Neutrophil (primary cell): ENCODE results near the gene IMPA2.
"Not testable (repeated sequence)": the region's sequence is repeated elsewhere in the genome, so short reads cannot be mapped to it uniquely, and the experiment has no call there.

Source experiments
- H3K27ac ChIP-seq: fragments of 200-600 bp; sonication (generic); 2 replicates; pipeline ENCODE4 v1.5.1; 2016; ENCODE audit warnings: mild to moderate bottlenecking, moderate library complexity
- H3K27me3 ChIP-seq: fragments of 200-600 bp; sonication (generic); 2 replicates; pipeline ENCODE4 v1.6.0; 2016; ENCODE audit warnings: mild to moderate bottlenecking
- H3K36me3 ChIP-seq: fragments of 200-600 bp; sonication (generic); 2 replicates; pipeline ENCODE4 v1.5.1; 2017
- H3K4me1 ChIP-seq, 2 experiments: fragments of 200-600 bp in 1 of 2; sonication (generic) in 1 of 2; 1 replicate in 1 of 2; 2 replicates in 1 of 2; pipeline versions ENCODE4 v1.5.1 to v1.6.1; 2013 to 2016; ENCODE audit warnings: low read depth in 1 of 2, low read length in 1 of 2, mild to moderate bottlenecking in 1 of 2, moderate library complexity in 1 of 2; ENCODE audit not compliant: control insufficient read depth in 1 of 2, insufficient read depth in 1 of 2
- H3K4me3 ChIP-seq, 2 experiments: fragments of 200-600 bp in 1 of 2; sonication (generic) in 1 of 2; 1 replicate in 1 of 2; 2 replicates in 1 of 2; pipeline ENCODE4 v1.5.1; 2013 to 2016; ENCODE audit warnings: low read depth in 1 of 2, low read length in 1 of 2, mild to moderate bottlenecking in 1 of 2, moderate library complexity in 1 of 2
- H3K9me3 ChIP-seq: fragments of 200-600 bp; sonication (generic); 2 replicates; pipeline ENCODE4 v1.5.1; 2016
- CTCF ChIP-seq: fragments of 200-600 bp; sonication (generic); IDR thresholded peaks from 2 replicates; pipeline ENCODE4 v1.5.1; 2016; ENCODE audit warnings: antibody characterized with exemption

Gene IMPA2

DNA sequence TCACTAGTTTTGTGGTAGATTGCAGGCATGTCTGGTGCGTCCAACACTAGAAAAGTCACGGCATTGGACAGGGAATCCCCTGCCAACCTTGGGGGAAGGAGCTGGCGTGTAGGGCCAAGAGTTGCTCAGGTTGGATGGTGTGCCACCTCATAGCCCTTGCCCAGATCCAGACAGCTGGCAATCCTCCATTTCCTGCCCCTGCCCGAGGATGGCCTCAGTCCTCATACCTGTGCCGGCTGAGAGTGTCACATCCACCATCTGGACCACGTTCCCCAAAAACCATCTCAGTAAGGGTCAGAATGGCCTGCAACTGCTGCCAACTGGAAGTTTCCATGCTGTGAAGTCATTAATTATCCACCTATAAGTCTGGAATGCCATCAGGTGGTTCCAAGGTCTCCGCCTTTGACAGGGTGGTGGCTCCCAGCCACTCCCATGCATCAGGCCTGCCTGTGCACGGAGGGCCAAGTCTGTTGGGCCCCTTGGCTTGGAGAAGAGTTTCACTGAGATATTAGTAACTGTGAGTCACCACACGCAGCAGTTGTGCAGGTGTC, 55.0 kb downstream of the IMPA2 start:
- peaks cover 38% of the 10 kb centered on the region for H3K36me3 ChIP-seq
- H3K4me3 ChIP-seq, result no peak overlapping the region
- peaks cover 12 to 13% of the 10 kb centered on the region in 2 experiments for H3K4me1 ChIP-seq
- peaks cover 18% of the 10 kb centered on the region for H3K27me3 ChIP-seq
- no peak overlapping the region for H3K27ac ChIP-seq
- TF ChIP-seq CTCF, result no peak
- H3K9me3 ChIP-seq, result no peaks in the 10 kb centered on the region

DNA sequence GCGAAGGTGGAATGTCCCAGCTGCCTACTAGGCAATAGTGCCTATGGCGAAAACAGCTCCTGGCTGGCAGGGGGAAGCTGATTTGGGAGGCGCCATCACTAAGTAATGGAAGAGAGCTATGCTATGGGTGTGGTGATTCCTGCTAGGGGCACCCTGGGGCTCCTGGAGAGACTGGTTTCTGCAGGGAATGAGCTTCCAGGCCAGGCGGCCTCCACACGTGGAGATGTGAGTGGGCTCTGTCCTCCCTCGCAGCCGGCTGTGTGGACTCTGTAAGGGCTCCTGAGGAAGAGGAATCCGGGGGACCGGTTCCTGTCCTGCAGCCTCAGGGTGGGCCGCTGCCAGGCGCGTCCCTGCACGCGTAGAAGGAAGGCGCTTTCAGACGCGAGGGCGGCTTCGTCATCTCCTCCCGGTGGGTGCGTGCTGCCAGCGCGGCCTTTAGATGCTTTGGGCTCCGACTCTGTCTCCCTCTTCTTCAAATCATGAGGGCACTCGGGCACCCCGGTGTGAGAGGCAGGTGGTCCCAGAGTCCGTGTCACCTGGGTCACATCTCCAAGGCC, 56.9 kb downstream of the IMPA2 start:
- peak overlapping the region in 1 of 2 experiments; percentile 62 for H3K4me3 ChIP-seq
- no peak for TF ChIP-seq CTCF
- peaks cover 19% of the 10 kb centered on the region for H3K36me3 ChIP-seq
- H3K27ac ChIP-seq, result no peak overlapping the region
- H3K4me1 ChIP-seq, result peaks cover 12 to 13% of the 10 kb centered on the region in 2 experiments
- H3K9me3 ChIP-seq, result no peaks in the 10 kb centered on the region
- peaks cover 18% of the 10 kb centered on the region for H3K27me3 ChIP-seq

GRCh38 chr18:12038639-12039539, 57.6 kb downstream of the IMPA2 start:
- peaks cover 12% of the 10 kb centered on the region for H3K36me3 ChIP-seq
- H3K27ac ChIP-seq, result no peak overlapping the region
- H3K27me3 ChIP-seq, result peaks cover 18% of the 10 kb centered on the region
- peaks cover 12 to 13% of the 10 kb centered on the region in 2 experiments for H3K4me1 ChIP-seq
- TF ChIP-seq CTCF, result peak; percentile 96
- no peaks in the 10 kb centered on the region for H3K9me3 ChIP-seq
- H3K4me3 ChIP-seq, result peak overlapping the region; percentile 41 to 62

- H3K27me3 ChIP-seq, result peaks cover 18% of the 10 kb centered on the region
- not testable (repeated sequence) for H3K9me3 ChIP-seq, H3K27ac ChIP-seq, H3K36me3 ChIP-seq, H3K4me3 ChIP-seq
- peaks cover 12 to 13% of the 10 kb centered on the region in 2 experiments for H3K4me1 ChIP-seq
These were observed 58.2 kb downstream of the IMPA2 start for GRCh38 chr18:12039540-12039930.

- H3K4me1 ChIP-seq, result peaks cover 12 to 13% of the 10 kb centered on the region in 2 experiments
- H3K36me3 ChIP-seq, result no peaks in the 10 kb centered on the region
- peaks cover 18% of the 10 kb centered on the region for H3K27me3 ChIP-seq
- H3K4me3 ChIP-seq, result no peak overlapping the region
- H3K9me3 ChIP-seq, result no peaks in the 10 kb centered on the region
- TF ChIP-seq CTCF, result no peak
- H3K27ac ChIP-seq, result no peak overlapping the region
These were observed 60.3 kb downstream of the IMPA2 start for GRCh38 chr18:12041561-12041960.

DNA sequence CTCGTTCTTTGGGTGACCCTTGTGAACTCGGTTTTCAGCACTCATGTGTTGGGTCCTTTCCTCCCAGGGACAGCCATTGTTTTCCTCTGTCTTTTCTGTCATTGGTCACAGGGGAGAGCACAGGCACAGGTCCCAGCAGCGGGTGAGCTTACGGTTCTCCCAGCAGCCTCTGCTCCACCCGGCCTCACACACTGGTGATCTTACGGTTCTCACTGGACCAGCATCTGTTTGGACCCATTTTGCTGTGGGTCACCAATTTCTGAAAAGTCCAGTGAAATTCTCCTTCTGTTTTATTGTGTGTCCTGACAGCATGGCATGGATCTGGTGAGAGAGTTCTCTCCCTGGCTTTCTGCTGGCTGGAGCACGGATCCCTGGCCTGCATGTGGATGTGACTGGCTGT, 62.5 kb downstream of the IMPA2 start:
- Histone ChIP-seq H3K4me1 (peaks cover 4% of the 10 kb centered on the region in 2 experiments), H3K4me3 (no peak overlapping the region), H3K27me3 (peaks cover 4% of the 10 kb centered on the region), H3K36me3 (no peaks in the 10 kb centered on the region), H3K9me3 (no peaks in the 10 kb centered on the region), H3K27ac (no peak overlapping the region)
- TF ChIP-seq CTCF, result no peak
